ENCODE results near the gene UGT1A4.

GRCh38 chr2:233714121-233714520 lies 4.4 kb upstream of the UGT1A4 start:
- no peak for TF ChIP-seq CTCF (IDR thresholded peaks at IDR 0.05)
- no peak for TF ChIP-seq POLR2A (IDR thresholded peaks at IDR 0.05)

Measured in thyroid gland (tissue), 4 donors.